GM15510 (cell line): ENCODE data around the gene NELFE.

ENCODE experiments used
- POLR2A ChIP-seq: IDR thresholded peaks from 3 replicates; pipeline ENCODE4 v1.6.1; 2011; ENCODE audit warnings: borderline replicate concordance; ENCODE audit not compliant: insufficient read length; ENCODE audit errors: extremely low read depth

NELFE gene

GRCh38 chr6:31967926-31968320 is 9.2 kb upstream of the NELFE start:
- no peak for TF ChIP-seq POLR2A

- TF ChIP-seq POLR2A = no peak
Observed at GRCh38 chr6:31966997-31967925, 8.5 kb upstream of the NELFE start.

- TF ChIP-seq POLR2A = no peak
Observed at GRCh38 chr6:31966506-31966905, 7.7 kb upstream of the NELFE start.

- no peak for TF ChIP-seq POLR2A
Observed at GRCh38 chr6:31965700-31966099, 6.9 kb upstream of the NELFE start.

GRCh38 chr6:31963921-31964320 is 5.2 kb upstream of the NELFE start:
- no peak for TF ChIP-seq POLR2A

- no peak for TF ChIP-seq POLR2A
Observed at GRCh38 chr6:31961616-31962015, 2.8 kb upstream of the NELFE start.

GRCh38 chr6:31958412-31958740 is 395 bp downstream of the NELFE start:
- no peak for TF ChIP-seq POLR2A

- no peak for TF ChIP-seq POLR2A
Observed at GRCh38 chr6:31956796-31957195, 2.0 kb downstream of the NELFE start.

GRCh38 chr6:31954511-31954910 is 4.3 kb downstream of the NELFE start:
- TF ChIP-seq POLR2A = no peak

- no peak for TF ChIP-seq POLR2A
Observed at GRCh38 chr6:31952890-31953289, 5.9 kb downstream of the NELFE start.

- no peak for TF ChIP-seq POLR2A
Observed at GRCh38 chr6:31952140-31952805, 6.5 kb downstream of the NELFE start.

- no peak for TF ChIP-seq POLR2A
Observed at GRCh38 chr6:31949926-31950548, 8.7 kb downstream of the NELFE start.

GRCh38 chr6:31948753-31949413 is 9.9 kb downstream of the NELFE start:
- no peak for TF ChIP-seq POLR2A

GRCh38 chr6:31948306-31948705 is 10.5 kb downstream of the NELFE start:
- no peak for TF ChIP-seq POLR2A

GRCh38 chr6:31947864-31948263 is 10.9 kb downstream of the NELFE start:
- TF ChIP-seq POLR2A = no peak
